ENCODE measurements around the gene ZNF407.

GRCh38 chr18:74785632-74786031 is 188.0 kb downstream of the ZNF407 start:
- no peak for TF ChIP-seq GATA3 (IDR thresholded peaks at IDR 0.05; ENCODE audit: low read depth, low read length)
- TF ChIP-seq GATA2 (IDR thresholded peaks at IDR 0.05; ENCODE audit: low read depth, low read length): no peak

All from SH-SY5Y (cell line).